HG02885 (cell line): Measurements from ENCODE around the gene CALHM2.
"Not testable (repeated sequence)": the region's sequence is repeated elsewhere in the genome, so short reads cannot be mapped to it uniquely, and the experiment has no call there.

ENCODE experiments used
- ATAC-seq: cut with Tn5 transposase; IDR thresholded peaks from one replicate; pipeline ENCODE4 v1.9.1; 2021; ENCODE audit warnings: mild to moderate bottlenecking; ENCODE audit not compliant: unreplicated experiment, poor library complexity

Gene CALHM2

DNA sequence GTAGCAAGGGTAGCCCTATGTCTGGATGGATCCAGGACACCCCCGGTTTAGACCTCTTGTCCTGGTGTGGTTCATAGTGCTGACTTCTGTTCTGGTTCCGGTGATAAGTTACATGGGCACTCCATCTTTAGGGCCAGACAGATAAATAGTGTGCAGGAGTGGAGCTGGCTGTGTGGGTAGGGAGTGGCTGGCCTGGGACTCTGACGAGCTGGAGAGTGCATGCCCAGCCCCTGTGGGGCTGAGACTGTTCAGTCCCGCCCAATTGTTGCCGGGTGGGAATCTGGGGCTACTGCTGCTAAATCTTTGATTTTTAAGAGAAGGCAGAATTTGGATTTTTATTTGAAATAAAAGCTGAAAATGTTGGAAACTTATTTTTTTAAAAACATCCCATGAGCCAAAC lies 28.4 kb downstream of the CALHM2 start:
- ATAC-seq, result no peak

GRCh38 chr10:103419101-103419500 lies 33.1 kb downstream of the CALHM2 start:
- no peak for ATAC-seq

GRCh38 chr10:103417601-103418000 lies 34.6 kb downstream of the CALHM2 start:
- ATAC-seq, result no peak

GRCh38 chr10:103417148-103417469 lies 35.1 kb downstream of the CALHM2 start:
- not testable (repeated sequence) for ATAC-seq

DNA sequence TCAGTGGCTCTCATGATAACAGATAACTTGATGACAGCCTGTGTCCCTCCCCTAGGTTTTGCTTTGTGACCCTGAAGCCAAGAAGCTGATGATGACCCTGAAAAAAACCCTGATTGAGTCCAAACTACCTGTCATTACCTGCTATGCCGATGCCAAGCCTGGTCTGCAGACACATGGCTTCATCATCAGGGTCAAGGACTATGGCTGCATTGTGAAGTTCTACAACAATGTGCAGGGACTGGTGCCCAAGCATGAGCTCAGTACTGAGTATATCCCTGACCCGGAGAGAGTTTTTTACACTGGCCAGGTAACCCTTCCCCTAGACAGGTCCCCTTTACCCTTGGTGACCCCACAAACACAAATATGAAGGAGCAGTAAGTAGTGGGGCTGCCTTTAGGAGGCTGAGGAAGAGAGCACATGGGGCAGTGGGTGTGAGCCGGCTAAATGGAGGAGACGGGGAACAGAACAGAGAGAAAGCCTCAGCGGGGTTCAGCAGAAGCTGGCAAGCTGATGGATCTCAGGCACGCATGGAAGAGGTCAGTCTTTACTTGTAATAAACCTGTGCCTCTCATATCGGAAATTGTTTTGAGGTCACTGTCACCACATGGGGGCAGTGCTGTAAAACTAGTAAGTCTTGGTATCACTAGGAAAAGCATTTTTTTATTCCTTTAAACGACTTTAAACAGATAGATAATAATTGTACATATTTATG lies 35.6 kb downstream of the CALHM2 start:
- ATAC-seq, result no peak

GRCh38 chr10:103415581-103415980 lies 36.6 kb downstream of the CALHM2 start:
- ATAC-seq, result no peak

DNA sequence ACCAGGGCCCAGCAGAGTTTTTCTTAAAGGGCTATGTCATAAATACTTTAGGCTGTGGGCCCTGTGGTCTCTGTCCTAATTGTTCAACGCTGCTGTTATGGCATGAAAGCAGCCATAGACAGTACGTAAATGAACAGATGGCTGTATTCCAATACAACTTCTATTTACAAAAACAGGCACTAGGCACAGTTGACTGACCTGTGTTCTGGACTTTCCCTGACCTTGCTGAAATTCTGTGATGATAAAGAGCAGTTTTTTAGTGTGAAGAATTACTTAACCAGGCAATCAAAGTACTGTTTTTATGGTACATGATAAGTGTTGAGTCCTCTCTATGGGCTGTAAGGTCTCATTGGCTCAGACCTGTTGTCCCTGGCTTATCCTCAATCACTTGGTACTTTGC lies 38.6 kb downstream of the CALHM2 start:
- no peak for ATAC-seq

- no peak for ATAC-seq
These were observed 54.9 kb downstream of the CALHM2 start for GRCh38 chr10:103397191-103397825.

- ATAC-seq, result no peak
These were observed 55.4 kb downstream of the CALHM2 start for GRCh38 chr10:103396789-103397087.
